Transverse colon (tissue), 4 donors: Measurements from ENCODE around the gene LSM14A.

Source experiments
- EP300 ChIP-seq: sonication (generic); formaldehyde crosslinking; IDR thresholded peaks from one replicate; pipeline ENCODE4 v1.6.1; 2017; ENCODE audit warnings: antibody characterized with exemption, low read depth
- POLR2A ChIP-seq: fragments of 450-650 bp; IDR thresholded peaks from one replicate; pipeline ENCODE4 v1.6.1; 2016; ENCODE audit warnings: antibody characterized with exemption, mild to moderate bottlenecking, moderate library complexity
- POLR2AphosphoS5 ChIP-seq, 3 donors: sonication (generic); formaldehyde crosslinking; IDR thresholded peaks; one replicate each; pipeline ENCODE4 v1.6.1; 2016; ENCODE audit warnings: antibody characterized with exemption in 3 of 3
- TF ChIP-seq, protein P1 (sequence below), 5 experiments: fragments of 200-600 bp in 3 of 5; fragments of 450-650 bp in 2 of 5; sonication (generic) in 3 of 5; IDR thresholded peaks; 1 replicate in 2 of 5; 2 replicates in 3 of 5; pipeline ENCODE4 v1.5.1; 2016 to 2017; ENCODE audit warnings: antibody characterized with exemption in 5 of 5, inconsistent platforms in 3 of 5, mild to moderate bottlenecking in 2 of 5, moderate library complexity in 1 of 5

DNA sequence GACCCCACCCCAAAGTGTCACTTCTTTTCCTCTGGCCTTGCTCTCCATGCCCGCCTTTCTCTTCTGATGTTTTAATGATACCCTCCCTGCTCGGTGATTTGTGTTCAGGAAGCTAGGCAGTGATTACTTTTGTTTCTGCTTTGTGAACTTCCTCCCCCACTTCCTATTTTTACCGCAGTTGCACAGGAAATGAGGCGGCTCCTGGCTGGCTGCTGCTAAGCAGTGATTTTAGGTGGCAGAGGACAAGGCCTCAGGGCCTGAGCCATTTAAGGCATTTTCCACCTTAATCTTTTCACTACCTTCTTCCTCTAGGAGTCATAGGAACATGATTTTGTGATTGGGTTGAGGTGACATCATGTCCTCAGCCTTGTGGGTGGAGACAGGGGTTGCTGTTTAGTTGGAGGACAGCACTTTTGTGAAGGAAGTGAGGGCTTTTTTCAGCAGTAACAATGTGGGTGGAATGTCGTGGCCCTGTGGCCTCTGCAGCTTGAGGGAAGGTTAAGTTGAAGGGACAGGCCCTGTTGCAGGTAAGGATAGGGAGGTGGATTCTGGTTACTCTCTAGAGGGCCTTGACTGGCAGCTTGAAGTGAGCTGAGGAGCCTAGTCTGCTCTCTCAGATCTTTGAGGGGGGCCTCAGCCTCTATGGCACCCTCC lies 97.8 kb downstream of the LSM14A start:
- TF ChIP-seq, protein P1, sequence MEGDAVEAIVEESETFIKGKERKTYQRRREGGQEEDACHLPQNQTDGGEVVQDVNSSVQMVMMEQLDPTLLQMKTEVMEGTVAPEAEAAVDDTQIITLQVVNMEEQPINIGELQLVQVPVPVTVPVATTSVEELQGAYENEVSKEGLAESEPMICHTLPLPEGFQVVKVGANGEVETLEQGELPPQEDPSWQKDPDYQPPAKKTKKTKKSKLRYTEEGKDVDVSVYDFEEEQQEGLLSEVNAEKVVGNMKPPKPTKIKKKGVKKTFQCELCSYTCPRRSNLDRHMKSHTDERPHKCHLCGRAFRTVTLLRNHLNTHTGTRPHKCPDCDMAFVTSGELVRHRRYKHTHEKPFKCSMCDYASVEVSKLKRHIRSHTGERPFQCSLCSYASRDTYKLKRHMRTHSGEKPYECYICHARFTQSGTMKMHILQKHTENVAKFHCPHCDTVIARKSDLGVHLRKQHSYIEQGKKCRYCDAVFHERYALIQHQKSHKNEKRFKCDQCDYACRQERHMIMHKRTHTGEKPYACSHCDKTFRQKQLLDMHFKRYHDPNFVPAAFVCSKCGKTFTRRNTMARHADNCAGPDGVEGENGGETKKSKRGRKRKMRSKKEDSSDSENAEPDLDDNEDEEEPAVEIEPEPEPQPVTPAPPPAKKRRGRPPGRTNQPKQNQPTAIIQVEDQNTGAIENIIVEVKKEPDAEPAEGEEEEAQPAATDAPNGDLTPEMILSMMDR (IDR thresholded peaks at IDR 0.05), result no peak
- TF ChIP-seq POLR2A, result peak; percentile 23
- TF ChIP-seq EP300, result no peak
- peak in 2 of 3 donors; percentile 18 to 44 for TF ChIP-seq POLR2AphosphoS5 (IDR thresholded peaks at IDR 0.05)
